Glomerular endothelial cell (primary cell): ENCODE measurements around the gene ARL16. TPM values are rescaled to one million over a fixed set of nuclear protein-coding genes. Genes with fewer than 3 reads are reported as not detected.
"Not testable (repeated sequence)": the region's sequence is repeated elsewhere in the genome, so short reads cannot be mapped to it uniquely, and the experiment has no call there.

Source experiments
- DNase-seq: peaks from one replicate; pipeline ENCODE4 v3.0.0-alpha.2; 2011; ENCODE audit warnings: low read depth, low spot score; ENCODE audit errors: extremely low read depth
- total RNA-seq: library from RNA; depleted of rRNA; stranded (reverse); fragments of >200 nt; gene quantifications from 2 replicates; pipeline ENCODE4 v1.2.3, GENCODE V29; 2015

ARL16 gene
- total RNA-seq, 1 donor from 2014 or later, result 25.6 TPM

DNA sequence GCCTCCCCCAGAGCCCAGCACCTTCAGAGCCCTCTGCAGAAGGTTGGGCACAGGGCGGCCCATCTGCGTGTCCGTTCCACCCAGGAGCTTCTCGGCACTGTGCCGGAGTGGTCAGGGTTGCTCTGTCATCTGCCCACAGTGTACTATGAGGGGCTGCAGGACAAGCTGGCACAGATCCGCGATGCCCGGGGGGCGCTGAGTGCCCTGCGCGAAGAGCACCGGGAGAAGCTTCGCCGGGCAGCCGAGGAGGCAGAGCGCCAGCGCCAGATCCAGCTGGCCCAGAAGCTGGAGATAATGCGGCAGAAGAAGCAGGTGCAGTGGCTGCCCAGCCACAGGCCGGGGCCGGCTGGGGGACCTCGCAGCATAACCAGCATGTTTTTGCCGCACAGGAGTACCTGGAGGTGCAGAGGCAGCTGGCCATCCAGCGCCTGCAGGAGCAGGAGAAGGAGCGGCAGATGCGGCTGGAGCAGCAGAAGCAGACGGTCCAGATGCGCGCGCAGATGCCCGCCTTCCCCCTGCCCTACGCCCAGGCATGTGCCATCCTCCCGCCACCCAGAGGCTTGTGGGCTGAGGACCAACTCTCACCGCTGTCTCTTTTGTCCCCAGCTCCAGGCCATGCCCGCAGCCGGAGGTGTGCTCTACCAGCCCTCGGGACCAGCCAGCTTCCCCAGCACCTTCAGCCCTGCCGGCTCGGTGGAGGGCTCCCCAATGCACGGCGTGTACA is 12.8 kb upstream of the ARL16 start:
- no peak for DNase-seq

DNA sequence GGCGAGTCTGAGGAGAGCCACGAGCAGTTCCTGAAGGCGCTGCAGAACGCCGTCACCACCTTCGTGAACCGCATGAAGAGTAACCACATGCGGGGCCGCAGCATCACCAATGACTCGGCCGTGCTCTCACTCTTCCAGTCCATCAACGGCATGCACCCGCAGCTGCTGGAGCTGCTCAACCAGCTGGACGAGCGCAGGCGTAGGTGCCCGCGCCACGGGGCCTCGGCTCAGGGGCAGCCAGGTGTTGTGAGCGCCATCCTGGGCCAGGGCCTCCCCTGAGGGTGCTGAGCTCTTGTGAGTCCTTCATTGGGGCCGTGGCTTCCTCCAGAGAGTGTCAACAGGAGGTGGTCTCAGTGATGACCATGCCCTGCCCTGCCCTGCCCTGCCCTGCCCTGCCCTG is 12.2 kb upstream of the ARL16 start:
- DNase-seq, result no peak

DNA sequence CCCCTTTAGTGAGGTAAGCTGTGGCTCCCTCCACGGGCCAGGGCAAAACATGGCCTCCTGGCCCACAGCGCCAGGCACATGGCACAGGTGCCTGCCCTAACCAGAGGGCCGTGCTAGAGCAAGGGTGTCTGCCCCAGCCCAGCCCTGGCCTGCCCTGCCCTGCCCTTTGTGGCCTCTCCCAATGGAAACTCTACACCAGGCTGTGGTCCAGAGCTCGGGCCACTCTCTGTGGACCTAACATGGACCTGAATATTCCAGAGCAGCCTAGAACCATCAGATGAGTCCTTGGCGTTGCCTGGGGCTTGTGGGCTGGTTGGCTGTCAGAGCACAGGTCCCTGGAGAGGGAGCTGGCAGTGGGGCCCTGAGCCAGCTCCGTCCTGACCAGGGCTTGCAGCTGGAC is 11.6 kb upstream of the ARL16 start:
- no peak for DNase-seq

DNA sequence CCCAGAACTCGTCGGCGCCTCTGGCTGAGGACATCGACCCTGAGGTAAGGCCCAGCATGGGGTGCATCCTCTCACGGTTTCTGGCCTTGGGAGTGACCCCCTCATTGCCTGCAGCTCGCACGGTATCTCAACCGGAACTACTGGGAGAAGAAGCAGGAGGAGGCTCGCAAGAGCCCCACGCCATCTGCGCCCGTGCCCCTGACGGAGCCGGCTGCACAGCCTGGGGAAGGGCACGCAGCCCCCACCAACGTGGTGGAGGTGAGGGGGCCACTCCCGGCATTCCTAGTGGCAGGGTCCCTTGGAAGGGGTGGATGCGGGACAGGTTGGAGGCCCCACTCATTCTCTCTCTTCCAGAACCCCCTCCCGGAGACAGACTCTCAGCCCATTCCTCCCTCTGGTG is 11.2 kb upstream of the ARL16 start:
- no peak for DNase-seq

DNA sequence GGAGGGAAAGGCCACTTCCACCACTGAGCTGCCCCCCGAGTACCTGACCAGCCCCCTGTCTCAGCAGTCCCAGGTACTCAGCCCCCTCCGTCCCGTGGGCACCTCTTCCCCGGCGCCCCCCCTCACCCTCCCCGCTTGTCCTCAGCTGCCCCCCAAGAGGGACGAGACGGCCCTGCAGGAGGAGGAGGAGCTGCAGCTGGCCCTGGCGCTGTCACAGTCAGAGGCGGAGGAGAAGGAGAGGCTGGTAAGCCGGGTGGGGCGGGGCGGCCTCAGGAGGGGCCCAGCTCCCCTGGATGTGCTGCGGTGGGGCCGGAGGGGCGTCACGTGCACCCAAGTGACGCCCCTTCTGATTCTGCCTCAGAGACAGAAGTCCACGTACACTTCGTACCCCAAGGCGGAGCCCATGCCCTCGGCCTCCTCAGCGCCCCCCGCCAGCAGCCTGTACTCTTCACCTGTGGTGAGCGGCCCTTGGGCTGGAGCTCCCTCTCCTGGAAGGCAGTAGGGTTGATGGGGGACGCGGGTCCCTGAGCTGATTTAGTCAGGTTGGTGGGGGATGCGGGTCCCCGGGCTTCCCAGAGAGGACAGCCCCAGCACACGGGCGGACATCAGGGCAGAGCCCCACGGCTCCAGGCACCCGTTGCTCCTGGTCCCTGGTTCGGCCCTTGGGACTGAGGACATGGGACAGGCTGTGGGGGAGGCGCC is 10.1 kb upstream of the ARL16 start:
- DNase-seq, result no peak

DNA sequence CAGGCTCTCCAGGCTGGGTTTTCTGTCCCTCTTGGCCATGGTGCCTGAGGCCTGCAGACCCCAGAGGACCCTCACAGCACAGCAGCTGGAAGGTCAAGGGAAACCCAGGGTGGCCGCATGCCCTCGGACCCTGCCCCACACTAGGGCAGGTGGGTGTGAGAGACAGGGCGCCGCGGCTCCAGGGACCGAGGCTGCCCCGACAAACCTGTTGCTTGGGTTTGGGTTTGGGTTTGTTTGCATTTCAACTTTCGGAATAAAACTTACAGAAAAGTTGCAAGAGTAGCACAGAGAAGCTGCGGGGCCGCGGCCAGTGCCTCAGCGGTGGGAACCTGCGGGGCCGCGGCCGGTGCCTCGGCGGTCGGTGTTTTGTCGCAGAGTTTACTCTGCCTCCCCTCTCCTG is 8.0 kb upstream of the ARL16 start:
- no peak for DNase-seq

DNA sequence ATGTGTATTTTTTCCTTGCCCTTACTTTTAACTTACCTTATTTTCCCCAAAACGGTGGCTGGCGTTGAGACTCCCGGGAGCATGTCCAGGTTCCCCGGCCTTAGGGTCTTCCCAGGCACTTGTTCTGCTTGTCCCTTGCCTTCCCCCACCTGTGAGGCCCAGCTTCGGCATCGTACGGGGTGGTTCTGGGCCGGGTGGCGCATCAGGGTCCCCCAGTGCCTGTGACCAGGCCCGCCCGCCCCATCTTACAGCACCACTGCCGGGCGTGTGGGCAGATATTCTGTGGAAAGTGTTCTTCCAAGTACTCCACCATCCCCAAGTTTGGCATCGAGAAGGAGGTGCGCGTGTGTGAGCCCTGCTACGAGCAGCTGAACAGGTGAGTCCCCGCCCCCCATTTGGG is 7.6 kb upstream of the ARL16 start:
- DNase-seq, result no peak

DNA sequence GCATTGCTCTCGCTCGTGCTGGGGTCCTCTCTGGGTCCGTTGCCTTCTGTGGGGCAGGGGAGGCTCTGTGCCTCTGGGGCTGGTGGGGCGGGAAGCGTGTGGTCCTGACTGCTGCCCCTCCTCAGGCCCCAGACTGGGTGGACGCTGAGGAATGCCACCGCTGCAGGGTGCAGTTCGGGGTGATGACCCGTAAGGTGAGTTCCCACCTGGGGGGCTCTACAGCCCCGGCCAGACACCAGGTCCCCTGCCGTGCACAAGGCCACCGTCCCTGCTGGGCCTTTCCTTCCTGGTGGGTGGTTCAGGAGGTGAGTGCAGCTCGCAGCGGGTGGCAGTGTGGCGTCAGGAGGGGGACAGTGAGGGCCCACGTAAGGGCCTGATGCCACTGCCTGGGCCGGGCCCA is 7.0 kb upstream of the ARL16 start:
- DNase-seq, result no peak

DNA sequence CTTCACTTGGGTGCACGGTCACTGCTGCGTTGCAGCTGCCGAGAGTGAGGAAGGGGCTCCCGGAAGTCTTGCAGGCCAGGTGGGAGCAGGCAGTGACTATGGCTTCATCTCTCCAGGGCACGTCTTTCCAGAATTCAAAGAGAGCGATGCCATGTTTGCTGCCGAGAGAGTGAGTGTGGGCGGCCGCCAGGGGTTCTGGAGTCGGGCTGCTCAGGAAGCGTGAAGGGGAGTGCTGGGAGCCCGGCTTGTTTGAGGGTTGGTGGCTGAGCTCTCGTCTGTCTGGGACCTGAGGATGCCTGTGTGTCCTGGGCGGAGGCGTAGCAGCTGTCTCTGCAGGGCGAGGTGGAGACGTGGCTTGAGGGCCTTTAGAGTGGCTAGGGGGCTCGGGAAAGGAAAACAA is 6.5 kb upstream of the ARL16 start:
- DNase-seq, result no peak

DNA sequence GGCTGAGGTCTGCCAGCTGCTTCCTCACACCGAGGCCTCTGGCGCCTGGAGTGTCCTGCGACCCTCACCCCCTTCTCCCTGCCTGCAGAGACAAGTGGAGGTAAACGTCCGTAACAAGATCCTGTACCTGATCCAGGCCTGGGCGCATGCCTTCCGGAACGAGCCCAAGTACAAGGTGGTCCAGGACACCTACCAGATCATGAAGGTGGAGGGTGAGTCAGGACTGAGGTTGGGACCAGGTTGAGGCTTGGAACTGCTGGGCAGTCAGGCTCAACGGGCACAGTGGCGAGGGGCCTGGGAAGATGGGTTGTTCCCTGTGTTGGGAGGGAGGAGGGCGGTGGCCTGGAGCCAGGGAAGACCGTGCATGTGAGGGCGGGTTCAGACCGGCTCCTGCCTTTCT is 5.0 kb upstream of the ARL16 start:
- DNase-seq, result no peak

DNA sequence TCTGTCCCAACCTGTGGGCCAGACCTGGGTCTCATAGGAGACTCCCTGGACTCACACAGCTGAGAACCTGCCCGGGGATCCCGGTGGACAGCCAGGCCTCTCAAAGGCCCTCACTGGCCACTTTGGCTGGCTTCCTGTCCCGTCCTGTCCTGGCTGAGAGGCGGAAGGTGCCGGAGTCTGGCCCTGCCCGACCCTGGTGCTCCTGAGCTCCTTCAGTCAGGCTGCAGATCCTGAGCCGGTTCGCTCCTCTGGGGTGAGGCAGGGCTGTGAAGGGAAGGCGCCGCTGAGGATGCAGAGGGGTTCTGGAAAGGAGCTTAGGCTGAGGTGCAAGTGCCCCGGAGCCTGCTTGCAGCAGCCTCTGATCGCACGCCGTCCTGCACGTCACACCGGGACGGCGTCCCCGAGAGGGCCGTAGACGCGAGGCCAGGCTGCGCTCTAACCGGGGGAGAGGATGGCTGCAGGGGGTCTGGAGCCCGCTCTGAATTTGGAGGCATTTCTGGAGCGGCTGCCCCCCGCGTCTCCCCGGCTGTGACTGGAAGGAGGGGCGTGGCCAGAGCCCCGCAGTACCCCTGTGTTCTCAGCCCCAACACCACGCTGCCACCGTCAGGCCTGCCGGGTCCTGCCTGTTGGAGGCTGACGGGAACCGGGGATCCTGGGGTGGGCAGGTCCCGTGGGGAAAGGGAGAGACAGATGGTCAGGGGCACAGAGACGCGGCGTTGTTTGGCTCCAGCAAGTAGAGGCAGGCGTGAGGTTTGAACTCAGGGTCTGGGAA is 4.4 kb upstream of the ARL16 start:
- DNase-seq, result no peak

DNA sequence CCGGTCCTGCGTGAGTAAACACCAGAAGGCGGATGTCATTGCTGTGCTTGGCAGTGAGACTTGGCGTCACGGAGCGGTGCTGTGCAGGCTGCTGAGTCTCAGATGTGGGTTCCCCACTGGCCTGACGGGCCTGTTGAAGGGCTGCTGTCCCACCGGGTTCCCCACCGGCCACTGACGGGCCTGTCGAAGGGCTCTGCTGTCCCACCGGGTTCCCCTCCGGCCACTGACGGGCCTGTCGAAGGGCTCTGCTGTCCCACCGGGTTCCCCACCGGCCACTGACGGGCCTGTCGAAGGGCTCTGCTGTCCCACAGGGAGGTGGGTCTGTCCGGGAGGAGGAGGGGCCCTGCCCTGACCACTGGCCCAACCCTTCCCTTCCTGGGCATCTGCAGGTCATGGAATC is 3.0 kb upstream of the ARL16 start:
- DNase-seq, result no peak

DNA sequence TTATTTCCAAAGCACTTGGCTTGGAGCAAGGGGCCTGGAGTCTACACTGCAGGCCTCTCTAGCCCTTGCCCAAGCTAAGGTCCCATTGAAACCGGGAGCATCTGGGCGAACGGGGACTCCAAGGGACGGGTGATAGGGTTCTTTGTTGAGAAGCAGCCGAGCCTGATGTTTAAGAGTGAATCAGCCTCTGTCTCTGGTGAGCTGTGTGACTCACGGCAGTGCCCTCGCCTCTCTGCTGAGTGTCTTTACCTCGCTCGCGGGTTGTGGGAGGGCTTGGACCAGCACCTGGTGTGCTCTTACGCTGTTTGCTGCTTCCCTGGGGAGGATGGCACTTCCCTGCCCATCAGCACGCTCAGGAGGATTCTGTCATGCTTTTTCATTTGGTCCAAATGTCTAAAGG is 1.5 kb upstream of the ARL16 start:
- no peak for DNase-seq

DNA sequence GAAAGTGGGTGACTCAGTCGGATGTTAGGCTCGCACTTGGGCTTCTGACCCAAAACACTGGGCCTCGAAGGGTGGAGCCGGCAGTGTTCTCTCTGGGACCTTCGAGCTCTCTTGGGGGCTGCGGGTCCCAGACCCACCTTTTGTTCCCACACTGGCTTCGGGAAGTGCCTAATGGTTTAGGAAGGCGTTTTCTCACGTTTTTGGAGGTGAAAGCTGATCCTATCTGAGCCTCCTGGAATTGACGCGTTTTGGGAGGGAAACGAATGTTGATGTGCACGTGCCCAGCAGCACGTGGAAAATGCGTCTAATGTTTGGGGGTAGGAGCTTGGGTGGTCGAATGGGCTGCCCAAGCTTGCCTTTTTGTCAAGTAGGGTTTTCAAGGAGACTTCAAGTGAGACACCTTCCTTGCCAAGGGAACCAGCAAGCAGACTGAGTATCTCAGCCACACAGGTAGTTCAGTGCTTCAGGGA is 880 bp upstream of the ARL16 start:
- no peak for DNase-seq

DNA sequence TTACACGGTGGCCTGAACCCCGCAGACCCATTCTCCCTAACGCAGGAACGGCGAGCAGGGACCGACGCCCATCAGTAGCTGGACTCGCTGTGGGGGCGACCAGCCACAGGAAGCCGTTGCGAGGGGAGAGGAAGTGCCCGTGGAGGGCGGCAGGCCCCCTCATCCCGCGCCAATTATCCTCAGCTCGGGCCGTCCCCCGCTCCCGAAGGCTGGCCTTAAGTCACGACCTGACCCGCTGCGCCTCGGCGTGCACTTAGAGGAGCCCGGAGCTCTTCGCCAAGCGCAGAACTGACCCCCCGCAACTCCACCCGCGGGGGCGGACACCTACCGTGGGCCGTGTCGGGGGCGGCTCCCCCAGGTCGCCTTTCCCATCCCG is 401 bp downstream of the ARL16 start:
- no peak for DNase-seq

DNA sequence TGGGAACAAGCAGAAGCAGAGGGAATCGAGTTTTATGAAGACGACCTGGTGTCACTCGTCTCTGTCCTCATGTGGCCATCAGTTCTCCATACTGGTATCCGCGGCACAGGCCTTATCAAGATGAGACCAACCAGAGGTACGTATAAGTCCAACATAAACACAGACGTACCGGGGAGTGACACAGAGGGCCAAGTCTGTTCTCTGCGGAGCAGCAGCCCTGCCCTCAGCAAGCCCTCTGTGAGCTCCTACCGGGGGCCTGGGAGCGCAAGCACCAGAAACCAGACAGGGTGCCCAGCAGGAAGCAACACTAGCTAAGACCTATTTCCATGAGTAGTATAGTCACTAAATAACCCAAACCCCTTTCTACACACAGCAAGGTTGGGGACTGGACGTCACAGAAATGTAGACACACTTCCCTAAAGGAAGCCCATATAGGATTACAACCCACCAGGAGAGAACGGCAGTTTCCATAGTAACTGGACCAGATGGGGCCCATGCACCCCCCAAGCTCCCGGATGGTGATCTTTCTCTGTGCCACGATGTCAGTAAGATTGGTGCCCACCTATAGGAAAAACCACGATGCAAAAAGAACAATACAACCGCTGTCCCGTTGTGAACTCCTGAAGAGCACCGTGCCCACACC is 911 bp downstream of the ARL16 start:
- DNase-seq, result no peak

DNA sequence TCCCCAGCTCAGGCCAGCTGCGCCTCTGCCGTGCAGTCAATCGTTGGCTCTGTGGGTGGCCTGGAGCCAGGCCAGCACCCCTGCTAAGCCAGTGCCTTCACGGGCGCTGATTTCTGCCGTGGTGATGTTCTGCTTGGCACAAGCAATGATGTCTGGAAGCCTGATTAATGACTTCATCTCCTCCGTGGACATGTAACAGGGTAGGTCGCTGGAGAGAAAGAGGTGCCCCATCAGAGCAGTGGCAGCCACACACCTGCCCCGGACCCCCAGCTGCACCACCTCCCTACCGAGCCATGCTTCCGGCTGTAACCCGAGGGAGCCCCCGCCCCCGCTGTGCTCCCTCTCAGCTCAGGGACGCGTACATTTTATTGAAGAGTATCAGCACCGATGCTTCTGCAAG is 1.9 kb downstream of the ARL16 start:
- DNase-seq, result no peak

DNA sequence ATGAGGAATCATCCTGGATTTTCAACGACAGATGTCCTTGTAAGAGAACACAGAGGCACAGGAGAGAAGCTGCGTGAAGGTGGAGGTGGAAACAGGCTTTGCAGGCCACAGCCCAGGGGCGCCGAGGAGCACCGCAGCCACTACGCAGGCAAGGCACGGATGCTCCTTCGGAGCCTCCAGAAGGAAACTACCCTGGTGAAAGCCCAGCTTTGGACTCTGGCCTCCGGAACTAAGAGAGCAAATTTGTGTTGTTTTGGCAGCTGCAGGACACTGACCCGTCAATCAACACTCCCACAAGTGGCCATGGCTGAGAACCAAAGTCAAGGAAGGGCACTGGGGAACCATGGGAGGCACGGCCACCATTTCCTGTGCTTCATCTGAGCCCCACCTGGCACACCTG is 3.4 kb downstream of the ARL16 start:
- DNase-seq, result no peak

DNA sequence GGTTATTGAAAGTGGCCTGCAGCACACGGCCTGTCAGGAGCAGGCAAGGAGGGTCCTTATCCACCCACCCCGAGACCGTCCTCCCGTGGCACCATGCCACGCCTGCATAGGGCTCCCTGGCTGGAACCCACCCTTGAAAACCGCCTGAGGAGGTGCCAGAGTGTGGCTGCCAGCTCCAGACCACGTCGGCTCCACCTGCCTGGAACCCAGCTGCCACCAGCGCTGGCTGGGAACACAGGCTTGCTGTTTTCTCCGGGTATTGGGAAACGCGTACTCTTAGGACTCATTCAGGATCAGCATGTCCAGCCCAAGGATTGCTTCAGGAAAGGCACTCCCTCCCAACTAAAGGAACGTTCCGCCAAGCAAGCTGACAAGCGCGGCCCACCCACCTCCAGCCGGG is 6.7 kb downstream of the ARL16 start:
- no peak for DNase-seq

DNA sequence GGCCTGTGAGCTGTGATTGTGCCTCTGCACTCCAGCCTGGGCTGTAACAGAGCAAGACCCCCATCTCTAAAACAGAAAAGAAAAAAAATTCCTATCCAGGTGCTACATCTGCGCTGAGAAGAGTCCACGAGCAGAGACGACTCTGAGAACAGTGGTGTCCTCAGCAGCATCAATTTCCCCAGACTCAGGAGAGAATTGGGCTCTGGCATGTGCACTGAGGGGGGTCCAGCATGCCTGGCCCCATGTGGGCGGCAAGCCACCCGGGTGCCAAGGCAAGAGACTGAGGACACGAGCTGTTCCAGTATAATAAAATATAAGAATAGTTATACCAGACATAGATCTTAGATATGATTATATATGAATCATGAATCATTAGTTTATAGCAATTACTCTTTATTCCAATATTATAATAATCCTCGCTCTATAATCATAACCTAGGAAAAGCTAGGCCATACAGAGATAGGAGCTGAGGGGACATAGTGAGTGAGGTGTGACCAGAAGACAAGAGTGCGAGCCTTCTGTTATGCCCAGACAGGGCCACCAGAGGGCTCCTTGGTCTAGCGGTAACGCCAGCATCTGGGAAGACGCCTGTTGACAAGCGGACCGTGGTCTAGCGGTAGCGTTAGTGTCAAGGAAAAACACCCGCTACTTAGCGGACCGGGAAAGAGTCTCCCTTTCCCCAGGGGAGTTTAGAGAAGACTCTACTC is 7.9 kb downstream of the ARL16 start:
- DNase-seq, result not testable (repeated sequence)
